Neuronal stem cell (in vitro differentiated cells): Measurements from ENCODE around the gene CAPZB.
A peak's percentile ranks its signal among the peaks of the same experiment; 100 is the strongest.

Source experiments
- DNase-seq: peaks from one replicate; pipeline ENCODE4 v3.0.0-alpha.2; 2013; ENCODE audit warnings: low spot score
- H2AFZ ChIP-seq: one replicate; pipeline ENCODE4 v1.6.1; 2013; ENCODE audit warnings: mild to moderate bottlenecking, low read length, inconsistent platforms
- H2AK5ac ChIP-seq: 2 replicates; pipeline ENCODE4 v1.6.1; 2013; ENCODE audit warnings: low read depth, mild to moderate bottlenecking, inconsistent platforms, low read length, moderate library complexity, mixed read lengths
- H2BK120ac ChIP-seq: 2 replicates; pipeline ENCODE4 v1.6.1; 2013; ENCODE audit warnings: low read depth, mild to moderate bottlenecking, inconsistent platforms, low read length, moderate library complexity, mixed read lengths
- H2BK12ac ChIP-seq: one replicate; pipeline ENCODE4 v1.6.1; 2013; ENCODE audit warnings: low read length, inconsistent platforms
- H2BK15ac ChIP-seq: 2 replicates; pipeline ENCODE4 v1.6.1; 2013; ENCODE audit warnings: mild to moderate bottlenecking, low read length, inconsistent platforms, mixed read lengths
- H2BK5ac ChIP-seq: one replicate; pipeline ENCODE4 v1.6.1; 2013; ENCODE audit warnings: inconsistent platforms, mild to moderate bottlenecking, low read length, moderate library complexity
- H3K14ac ChIP-seq: one replicate; pipeline ENCODE4 v1.6.1; 2013; ENCODE audit warnings: low read length, inconsistent platforms
- H3K18ac ChIP-seq: 2 replicates; pipeline ENCODE4 v1.6.1; 2013; ENCODE audit warnings: low read length, inconsistent platforms
- H3K23ac ChIP-seq: 2 replicates; pipeline ENCODE4 v1.6.1; 2013; ENCODE audit warnings: low read depth, mild to moderate bottlenecking, mixed read lengths, low read length, inconsistent platforms; ENCODE audit not compliant: poor library complexity
- H3K27ac ChIP-seq: replicated peaks from 3 replicates; pipeline ENCODE4 v1.5.1; 2013; ENCODE audit warnings: low read length, inconsistent platforms
- H3K27me3 ChIP-seq, 3 experiments: 2 replicates each; pipeline ENCODE4 v1.6.1; 2013; ENCODE audit warnings: low read length in 3 of 3, mild to moderate bottlenecking in 2 of 3, inconsistent platforms in 1 of 3, low read depth in 1 of 3, mixed read lengths in 1 of 3, moderate library complexity in 1 of 3; ENCODE audit not compliant: control insufficient read depth in 3 of 3, insufficient read depth in 3 of 3
- H3K36me3 ChIP-seq, 2 donors: replicated peaks in 1 of 2; 2 replicates each; pipeline ENCODE4 v1.6.1; 2013; ENCODE audit warnings: low read length in 2 of 2; ENCODE audit not compliant: control insufficient read depth in 2 of 2, insufficient read depth in 2 of 2
- H3K4ac ChIP-seq: 2 replicates; pipeline ENCODE4 v1.6.1; 2013; ENCODE audit warnings: inconsistent platforms, mild to moderate bottlenecking, low read length, moderate library complexity
- H3K4me1 ChIP-seq, 2 donors: 1 replicate in 1 of 2; 2 replicates in 1 of 2; pipeline ENCODE4 v1.6.1; 2013; ENCODE audit warnings: low read length in 2 of 2, low read depth in 1 of 2; ENCODE audit not compliant: control insufficient read depth in 2 of 2, insufficient read depth in 1 of 2
- H3K4me2 ChIP-seq: one replicate; pipeline ENCODE4 v1.6.1; 2013; ENCODE audit warnings: mild to moderate bottlenecking, low read length, inconsistent platforms; ENCODE audit not compliant: insufficient read depth, poor library complexity, severe bottlenecking
- H3K4me3 ChIP-seq, 2 donors: 2 replicates each; pipeline ENCODE4 v1.5.1; 2013; ENCODE audit warnings: low read length in 2 of 2, mild to moderate bottlenecking in 2 of 2, inconsistent platforms in 1 of 2, moderate library complexity in 1 of 2
- H3K79me1 ChIP-seq: one replicate; pipeline ENCODE4 v1.6.1; 2013; ENCODE audit warnings: low read depth, mild to moderate bottlenecking, inconsistent platforms, low read length, moderate library complexity
- H3K9ac ChIP-seq: one replicate; pipeline ENCODE4 v1.6.1; 2013; ENCODE audit warnings: mild to moderate bottlenecking, low read depth, low read length, inconsistent platforms; ENCODE audit not compliant: poor library complexity
- H3K9me3 ChIP-seq, 2 donors: replicated peaks in 1 of 2; 2 replicates each; pipeline versions ENCODE3 to v1.6.1; 2013; ENCODE audit warnings: low read length in 2 of 2, mild to moderate bottlenecking in 2 of 2, inconsistent platforms in 1 of 2, low read depth in 1 of 2, mixed read lengths in 1 of 2, moderate library complexity in 1 of 2; ENCODE audit not compliant: control insufficient read depth in 2 of 2, insufficient read depth in 1 of 2
- H4K8ac ChIP-seq: one replicate; pipeline ENCODE4 v1.6.1; 2013; ENCODE audit warnings: low read depth, mild to moderate bottlenecking, inconsistent platforms, low read length, moderate library complexity
- H4K91ac ChIP-seq: one replicate; pipeline ENCODE4 v1.6.1; 2013; ENCODE audit warnings: low read length, low read depth, mild to moderate bottlenecking, inconsistent platforms; ENCODE audit not compliant: poor library complexity
- WGBS, 2 donors: extraction: QIAGEN DNeasy Blood & Tissue Kit; methylation state at CpG; one replicate each; pipeline ENCODE4 v1.1.7; 2013; ENCODE audit warnings: missing lambda C conversion rate in 2 of 2, mixed read lengths in 1 of 2; ENCODE audit not compliant: insufficient read length in 2 of 2, insufficient replicate concordance in 1 of 2; ENCODE audit errors: extremely low coverage in 2 of 2; 5-methylcytosine and 5-hydroxymethylcytosine counted together

Gene CAPZB

DNA sequence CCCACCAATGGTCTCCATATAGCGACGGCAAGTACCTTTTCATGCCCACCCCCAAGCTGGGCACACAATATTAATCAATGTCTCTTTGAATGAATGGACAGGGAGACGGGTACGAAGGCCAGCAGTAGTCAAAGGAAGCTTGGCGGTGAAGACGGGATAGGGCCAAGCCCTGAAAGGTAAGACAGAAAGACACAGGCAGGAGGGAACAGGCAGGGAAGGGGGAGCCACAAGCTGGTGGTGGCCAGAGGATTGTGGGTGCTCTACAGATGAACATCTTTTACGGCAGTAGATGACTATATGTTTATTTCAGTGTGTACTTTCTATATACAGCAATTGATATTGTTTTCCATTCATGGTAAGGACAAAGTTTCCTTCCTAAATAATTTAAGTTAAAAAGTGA is 16.3 kb downstream of the CAPZB start:
- no peak overlapping the region for H3K9ac ChIP-seq
- H3K4ac ChIP-seq = no peak overlapping the region
- no peak overlapping the region for H2BK12ac ChIP-seq
- H3K4me2 ChIP-seq = no peak overlapping the region
- H3K14ac ChIP-seq = no peak overlapping the region
- H2BK5ac ChIP-seq = peak overlapping the region; percentile 2
- H3K79me1 ChIP-seq = peaks cover 7% of the 10 kb centered on the region
- H2AFZ ChIP-seq = no peak overlapping the region
- no CpG with 5 or more reads among the region's 7 CpGs for WGBS, 2 donors
- H3K9me3 ChIP-seq = no peaks in the 10 kb centered on the region
- no peak overlapping the region for H4K8ac ChIP-seq
- H3K18ac ChIP-seq = no peak overlapping the region
- no peak for DNase-seq
- H3K4me1 ChIP-seq = peaks cover 3 to 26% of the 10 kb centered on the region in 2 donors
- no peak overlapping the region for H3K23ac ChIP-seq
- H2BK120ac ChIP-seq = no peak overlapping the region
- H3K27me3 ChIP-seq = no peaks in the 10 kb centered on the region
- no peak overlapping the region for H3K4me3 ChIP-seq
- no peak overlapping the region for H4K91ac ChIP-seq
- H3K36me3 ChIP-seq = peaks cover 3 to 50% of the 10 kb centered on the region in 2 donors
- no peak overlapping the region for H3K27ac ChIP-seq
- H2AK5ac ChIP-seq = no peak overlapping the region
- H2BK15ac ChIP-seq = no peak overlapping the region

DNA sequence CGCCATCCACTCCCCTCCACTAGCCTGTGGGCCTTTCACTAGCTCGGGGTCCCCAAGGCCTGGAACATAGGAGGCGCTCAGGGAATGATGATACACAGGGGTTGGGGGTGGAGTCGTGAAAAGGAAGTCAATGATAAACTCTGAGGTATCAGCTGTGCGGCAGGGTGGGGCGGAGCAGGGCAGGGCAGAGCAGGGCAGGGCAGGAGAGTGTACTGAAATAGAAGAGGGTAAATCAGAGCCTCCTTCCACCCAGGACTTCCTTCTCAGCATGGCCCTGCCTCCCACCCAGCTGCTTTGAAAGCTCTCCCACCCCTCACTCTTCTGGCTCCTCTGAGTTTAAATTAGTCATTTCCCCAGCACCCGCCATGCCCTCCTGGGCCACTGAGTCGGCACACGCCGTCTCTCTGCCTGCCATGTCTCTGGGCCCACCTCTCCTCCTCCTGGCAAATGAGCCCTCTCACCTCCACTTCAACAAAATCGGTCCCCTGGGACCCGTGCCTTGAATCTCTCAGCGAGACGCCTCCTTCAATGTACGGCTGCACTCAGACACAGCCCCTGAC is 16.9 kb downstream of the CAPZB start:
- Histone ChIP-seq H2AK5ac (no peak overlapping the region), H3K18ac (peak overlapping the region; percentile 58), H2BK15ac (no peak overlapping the region), H2BK12ac (no peak overlapping the region), H3K36me3 (peaks cover 3 to 48% of the 10 kb centered on the region in 2 donors), H3K27ac (no peak overlapping the region), H4K8ac (no peak overlapping the region), H3K27me3 (no peaks in the 10 kb centered on the region), H3K9ac (no peak overlapping the region), H3K4me1 (peaks cover 3 to 27% of the 10 kb centered on the region in 2 donors), H2BK120ac (no peak overlapping the region), H3K4me3 (no peak overlapping the region), H3K9me3 (no peaks in the 10 kb centered on the region), H3K23ac (no peak overlapping the region), H3K14ac (no peak overlapping the region), H3K4ac (no peak overlapping the region), H2BK5ac (peak overlapping the region; percentile 2), H2AFZ (no peak overlapping the region), H3K4me2 (no peak overlapping the region), H4K91ac (no peak overlapping the region), H3K79me1 (peaks cover 7% of the 10 kb centered on the region)
- DNase-seq = no peak
- no CpG with 5 or more reads among the region's 15 CpGs for WGBS, 2 donors

DNA sequence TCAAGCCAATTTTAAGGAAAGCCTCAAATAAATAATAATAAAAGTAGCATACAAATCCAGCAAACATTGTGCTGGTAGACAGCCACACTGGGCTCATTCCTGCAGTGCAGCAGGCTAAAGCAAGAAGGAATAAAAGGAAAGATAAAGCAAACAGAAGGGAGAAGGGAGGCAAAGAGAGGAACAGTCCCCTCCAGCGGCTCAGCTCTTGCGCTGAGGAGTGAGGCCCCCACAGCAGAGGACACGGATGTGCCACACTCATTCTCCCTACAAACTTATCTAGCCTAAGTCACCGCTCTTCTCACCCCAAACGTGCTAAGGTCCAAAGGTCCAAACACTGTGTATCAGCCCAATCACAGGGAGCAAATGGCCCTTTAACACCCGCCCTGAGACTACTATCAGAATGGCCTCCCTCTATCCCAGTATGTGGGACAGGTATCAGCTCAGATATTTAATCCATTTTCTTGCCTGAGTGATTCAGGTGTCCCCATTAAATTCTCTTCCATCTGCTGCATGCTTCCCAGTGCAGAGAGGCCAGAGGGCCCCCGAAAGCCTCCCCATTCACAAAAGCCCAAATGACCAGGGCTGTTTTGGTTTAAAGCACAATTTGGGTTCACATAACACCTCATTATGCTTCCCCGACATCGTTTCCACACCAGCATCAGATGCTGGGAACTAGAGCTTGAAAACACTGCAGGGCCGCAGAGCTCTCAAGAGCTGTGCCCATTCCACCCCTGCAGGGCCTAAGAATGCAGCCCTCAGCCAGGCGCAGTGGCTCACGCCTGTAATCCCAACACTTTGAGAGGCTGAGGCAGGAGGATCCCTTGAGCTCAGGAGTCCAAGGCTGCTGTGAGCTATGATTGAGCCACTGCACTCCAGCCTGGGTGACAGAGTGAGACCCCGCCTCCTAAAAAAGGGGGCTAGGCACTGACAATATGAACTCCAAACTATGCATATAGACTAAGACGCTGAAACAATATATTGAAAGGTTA is 17.8 kb downstream of the CAPZB start:
- no peak overlapping the region for H3K14ac ChIP-seq
- H3K27me3 ChIP-seq = no peaks in the 10 kb centered on the region
- H3K9me3 ChIP-seq = no peaks in the 10 kb centered on the region
- no peak overlapping the region for H3K4ac ChIP-seq
- no peak overlapping the region for H3K4me3 ChIP-seq
- H4K8ac ChIP-seq = no peak overlapping the region
- H3K27ac ChIP-seq = no peak overlapping the region
- H3K79me1 ChIP-seq = peaks cover 9% of the 10 kb centered on the region
- H2BK120ac ChIP-seq = no peak overlapping the region
- no peak overlapping the region for H2BK5ac ChIP-seq
- WGBS, 2 donors = no CpG with 5 or more reads among the region's 14 CpGs
- no peak overlapping the region for H2BK12ac ChIP-seq
- no peak overlapping the region for H3K4me2 ChIP-seq
- H3K9ac ChIP-seq = no peak overlapping the region
- no peak overlapping the region for H2AK5ac ChIP-seq
- peaks cover 3 to 33% of the 10 kb centered on the region in 2 donors for H3K4me1 ChIP-seq
- no peak overlapping the region for H3K18ac ChIP-seq
- no peak for DNase-seq
- no peak overlapping the region for H3K23ac ChIP-seq
- no peak overlapping the region for H2AFZ ChIP-seq
- H3K36me3 ChIP-seq = peaks cover 1 to 43% of the 10 kb centered on the region in 2 donors
- H2BK15ac ChIP-seq = no peak overlapping the region
- no peak overlapping the region for H4K91ac ChIP-seq

DNA sequence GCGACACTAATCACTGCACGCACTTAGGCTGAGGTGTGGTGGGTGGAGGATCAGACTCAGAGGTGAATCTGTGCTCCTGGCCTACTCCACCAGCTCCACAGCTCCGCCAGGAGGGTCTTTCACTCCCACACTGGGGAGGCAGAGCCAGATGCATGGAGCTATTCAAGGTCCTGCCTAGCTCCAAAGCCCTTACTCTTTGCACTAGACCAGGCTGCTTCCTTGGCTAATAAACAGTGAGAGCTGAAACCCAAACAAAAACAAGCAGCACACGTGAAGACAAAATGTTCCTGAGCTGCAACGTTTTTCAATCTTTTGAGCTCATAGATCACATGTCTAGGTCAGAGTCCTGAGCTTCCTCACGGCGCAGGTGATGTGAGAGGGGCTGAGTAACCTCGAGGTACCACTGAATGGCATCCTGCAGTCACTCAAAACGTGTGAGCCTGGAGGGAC is 19.2 kb downstream of the CAPZB start:
- Histone ChIP-seq H2BK120ac (no peak overlapping the region), H2AFZ (no peak overlapping the region), H3K36me3 (peaks cover 0 to 35% of the 10 kb centered on the region in 2 donors), H4K91ac (no peak overlapping the region), H3K4ac (no peak overlapping the region), H3K18ac (no peak overlapping the region), H3K9ac (no peak overlapping the region), H3K23ac (no peak overlapping the region), H3K4me2 (no peak overlapping the region), H3K9me3 (no peaks in the 10 kb centered on the region), H3K27me3 (no peaks in the 10 kb centered on the region), H3K27ac (no peak overlapping the region), H3K79me1 (peaks cover 9% of the 10 kb centered on the region), H2BK5ac (no peak overlapping the region), H4K8ac (no peak overlapping the region), H2BK15ac (no peak overlapping the region), H2BK12ac (no peak overlapping the region), H3K4me1 (peaks cover 9 to 32% of the 10 kb centered on the region in 2 donors), H3K4me3 (no peak overlapping the region), H2AK5ac (no peak overlapping the region), H3K14ac (no peak overlapping the region)
- no CpG with 5 or more reads among the region's 9 CpGs for WGBS, 2 donors
- no peak for DNase-seq
